NT2/D1 (cell line): ENCODE results near the gene GABBR2.

Source experiments
- DNase-seq: peaks from one replicate; pipeline ENCODE4 v3.0.0-alpha.2; 2011; ENCODE audit warnings: low read depth, low spot score
- H3K27me3 ChIP-seq: 2 replicates; pipeline ENCODE4 v1.6.0; 2011; ENCODE audit warnings: mild to moderate bottlenecking; ENCODE audit not compliant: insufficient read length, insufficient read depth
- H3K36me3 ChIP-seq: 2 replicates; pipeline ENCODE4 v1.6.1; 2011; ENCODE audit warnings: mild to moderate bottlenecking, low read length, mixed read lengths; ENCODE audit not compliant: insufficient read depth, insufficient read length
- H3K4me1 ChIP-seq: 2 replicates; pipeline ENCODE4 v1.5.1; 2011; ENCODE audit not compliant: insufficient read depth, insufficient read length
- H3K4me3 ChIP-seq: 2 replicates; pipeline ENCODE4 v1.5.1; 2011; ENCODE audit warnings: low read depth; ENCODE audit not compliant: insufficient read length
- H3K9ac ChIP-seq: 2 replicates; pipeline ENCODE4 v1.6.0; 2011; ENCODE audit warnings: low read depth; ENCODE audit not compliant: insufficient read length
- H3K9me3 ChIP-seq: 2 replicates; pipeline ENCODE4 v1.5.1; 2011; ENCODE audit warnings: mild to moderate bottlenecking, low read length; ENCODE audit not compliant: insufficient read depth
- SUZ12 ChIP-seq: IDR thresholded peaks from 2 replicates; pipeline ENCODE4 v1.6.1; 2011; ENCODE audit not compliant: insufficient read length, insufficient read depth; ENCODE audit errors: extremely low read depth
- YY1 ChIP-seq: IDR thresholded peaks from 2 replicates; pipeline ENCODE4 v1.6.1; 2011; ENCODE audit not compliant: insufficient read length, insufficient read depth
- ZNF274 ChIP-seq: IDR thresholded peaks from 2 replicates; pipeline ENCODE4 v1.6.1; 2011; ENCODE audit warnings: mild to moderate bottlenecking, low read depth, low read length

Gene GABBR2

GRCh38 chr9:98603821-98604383, 104.8 kb downstream of the GABBR2 start:
- DNase-seq, result no peak
- Histone ChIP-seq H3K9ac (no peak overlapping the region), H3K4me1 (peaks cover 5% of the 10 kb centered on the region), H3K4me3 (no peak overlapping the region), H3K27me3 (no peaks in the 10 kb centered on the region), H3K36me3 (no peaks in the 10 kb centered on the region), H3K9me3 (no peaks in the 10 kb centered on the region)
- no peak for TF ChIP-seq SUZ12
- TF ChIP-seq YY1, result no peak
- TF ChIP-seq ZNF274, result no peak

- no peak overlapping the region for H3K9ac ChIP-seq
- no peak for DNase-seq
These were observed 105.8 kb downstream of the GABBR2 start for GRCh38 chr9:98602839-98603500.

GRCh38 chr9:98600631-98601030, 108.1 kb downstream of the GABBR2 start:
- peaks cover 8% of the 10 kb centered on the region for H3K4me1 ChIP-seq
- H3K9ac ChIP-seq, result no peak overlapping the region
- no peaks in the 10 kb centered on the region for H3K9me3 ChIP-seq
- no peaks in the 10 kb centered on the region for H3K36me3 ChIP-seq
- no peak overlapping the region for H3K4me3 ChIP-seq
- no peaks in the 10 kb centered on the region for H3K27me3 ChIP-seq
- DNase-seq, result no peak
- TF ChIP-seq ZNF274 (no peak), YY1 (no peak), SUZ12 (no peak)

More at GRCh38 chr9:98602839-98603500, 105.8 kb downstream of the GABBR2 start:
- TF ChIP-seq YY1 (no peak), ZNF274 (no peak), SUZ12 (no peak)
- no peaks in the 10 kb centered on the region for H3K9me3 ChIP-seq
- H3K4me3 ChIP-seq, result no peak overlapping the region
- no peaks in the 10 kb centered on the region for H3K36me3 ChIP-seq
- peaks cover 5% of the 10 kb centered on the region for H3K4me1 ChIP-seq
- H3K27me3 ChIP-seq, result no peaks in the 10 kb centered on the region

GRCh38 chr9:98599566-98600216, 109.0 kb downstream of the GABBR2 start:
- TF ChIP-seq SUZ12, result no peak
- TF ChIP-seq YY1, result no peak
- TF ChIP-seq ZNF274, result no peak
- Histone ChIP-seq H3K9me3 (no peaks in the 10 kb centered on the region), H3K4me1 (peaks cover 8% of the 10 kb centered on the region), H3K9ac (no peak overlapping the region), H3K36me3 (no peaks in the 10 kb centered on the region), H3K27me3 (no peaks in the 10 kb centered on the region), H3K4me3 (no peak overlapping the region)
- no peak for DNase-seq

GRCh38 chr9:98598861-98599260, 109.9 kb downstream of the GABBR2 start:
- TF ChIP-seq ZNF274 (no peak), SUZ12 (no peak), YY1 (no peak)
- peaks cover 8% of the 10 kb centered on the region for H3K4me1 ChIP-seq
- DNase-seq, result no peak
- no peaks in the 10 kb centered on the region for H3K36me3 ChIP-seq
- no peak overlapping the region for H3K9ac ChIP-seq
- H3K27me3 ChIP-seq, result no peaks in the 10 kb centered on the region
- H3K9me3 ChIP-seq, result no peaks in the 10 kb centered on the region
- H3K4me3 ChIP-seq, result no peak overlapping the region

GRCh38 chr9:98597236-98597771, 111.4 kb downstream of the GABBR2 start:
- no peak overlapping the region for H3K9ac ChIP-seq
- TF ChIP-seq SUZ12 (no peak), ZNF274 (no peak), YY1 (no peak)
- H3K4me1 ChIP-seq, result peaks cover 8% of the 10 kb centered on the region
- no peak overlapping the region for H3K4me3 ChIP-seq
- no peaks in the 10 kb centered on the region for H3K9me3 ChIP-seq
- no peak for DNase-seq
- H3K36me3 ChIP-seq, result no peaks in the 10 kb centered on the region
- H3K27me3 ChIP-seq, result no peaks in the 10 kb centered on the region

- Histone ChIP-seq H3K4me3 (no peak overlapping the region), H3K9me3 (no peaks in the 10 kb centered on the region), H3K9ac (no peak overlapping the region), H3K27me3 (no peaks in the 10 kb centered on the region), H3K4me1 (peaks cover 8% of the 10 kb centered on the region), H3K36me3 (no peaks in the 10 kb centered on the region)
- no peak for TF ChIP-seq SUZ12
- no peak for TF ChIP-seq ZNF274
- no peak for TF ChIP-seq YY1
- DNase-seq, result no peak
These were observed 112.2 kb downstream of the GABBR2 start for GRCh38 chr9:98596486-98596885.
